VCaP (cell line): ENCODE data around the gene KLHL15.

Experiments
- H3K27ac ChIP-seq: fragments of 450-650 bp; 2 replicates; pipeline ENCODE4 v1.5.1; 2017
- CTCF ChIP-seq: fragments of 450-650 bp; conservative IDR thresholded peaks from 2 replicates; pipeline ENCODE4 v1.5.1; 2017; ENCODE audit warnings: mild to moderate bottlenecking, moderate library complexity

The KLHL15 gene

DNA sequence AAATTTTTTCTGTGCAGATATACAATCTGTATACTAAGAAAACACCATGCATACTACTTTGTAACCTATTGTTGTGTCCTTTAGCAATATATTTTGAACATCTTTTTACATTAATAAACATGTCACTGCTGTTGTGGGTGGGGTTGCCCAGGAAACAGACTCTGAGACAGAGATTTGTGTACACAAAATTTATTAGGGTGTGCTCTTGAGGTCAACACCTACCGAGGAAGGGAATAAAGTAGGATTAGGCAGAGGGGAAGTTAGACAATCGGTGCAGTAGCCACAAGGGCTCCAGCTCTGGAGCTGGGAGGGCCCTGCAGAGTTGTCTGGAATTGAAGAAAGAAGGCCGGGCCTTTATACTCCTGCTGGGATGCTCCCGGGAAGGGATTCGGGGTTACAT lies 62.8 kb downstream of the KLHL15 start:
- no peak for TF ChIP-seq CTCF
- H3K27ac ChIP-seq = no peak overlapping the region

- no peak for TF ChIP-seq CTCF
- no peak overlapping the region for H3K27ac ChIP-seq
Measured at GRCh38 chrX:23959781-23960180, 67.2 kb downstream of the KLHL15 start.

DNA sequence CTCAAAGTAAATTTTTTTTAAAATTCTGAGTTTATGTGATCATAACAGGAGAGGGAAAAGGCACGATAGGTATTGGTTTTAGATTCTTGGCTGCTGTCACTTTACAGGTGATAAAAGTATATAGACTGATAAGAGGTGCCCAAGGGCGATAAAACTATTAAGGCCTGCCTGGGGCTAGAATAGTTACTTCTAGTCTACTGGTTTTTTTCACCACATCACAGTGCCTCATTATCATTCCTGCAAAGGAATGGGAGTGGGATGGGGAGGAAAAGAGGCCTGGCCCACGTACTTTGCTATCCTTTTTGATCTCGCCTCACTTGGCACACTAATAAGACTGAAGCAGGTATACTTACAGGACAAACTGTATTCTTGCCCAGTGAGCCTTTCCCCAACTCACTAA lies 72.6 kb downstream of the KLHL15 start:
- TF ChIP-seq CTCF = no peak
- no peak overlapping the region for H3K27ac ChIP-seq

GRCh38 chrX:23953908-23954269 lies 73.1 kb downstream of the KLHL15 start:
- H3K27ac ChIP-seq = no peak overlapping the region
- no peak for TF ChIP-seq CTCF

DNA sequence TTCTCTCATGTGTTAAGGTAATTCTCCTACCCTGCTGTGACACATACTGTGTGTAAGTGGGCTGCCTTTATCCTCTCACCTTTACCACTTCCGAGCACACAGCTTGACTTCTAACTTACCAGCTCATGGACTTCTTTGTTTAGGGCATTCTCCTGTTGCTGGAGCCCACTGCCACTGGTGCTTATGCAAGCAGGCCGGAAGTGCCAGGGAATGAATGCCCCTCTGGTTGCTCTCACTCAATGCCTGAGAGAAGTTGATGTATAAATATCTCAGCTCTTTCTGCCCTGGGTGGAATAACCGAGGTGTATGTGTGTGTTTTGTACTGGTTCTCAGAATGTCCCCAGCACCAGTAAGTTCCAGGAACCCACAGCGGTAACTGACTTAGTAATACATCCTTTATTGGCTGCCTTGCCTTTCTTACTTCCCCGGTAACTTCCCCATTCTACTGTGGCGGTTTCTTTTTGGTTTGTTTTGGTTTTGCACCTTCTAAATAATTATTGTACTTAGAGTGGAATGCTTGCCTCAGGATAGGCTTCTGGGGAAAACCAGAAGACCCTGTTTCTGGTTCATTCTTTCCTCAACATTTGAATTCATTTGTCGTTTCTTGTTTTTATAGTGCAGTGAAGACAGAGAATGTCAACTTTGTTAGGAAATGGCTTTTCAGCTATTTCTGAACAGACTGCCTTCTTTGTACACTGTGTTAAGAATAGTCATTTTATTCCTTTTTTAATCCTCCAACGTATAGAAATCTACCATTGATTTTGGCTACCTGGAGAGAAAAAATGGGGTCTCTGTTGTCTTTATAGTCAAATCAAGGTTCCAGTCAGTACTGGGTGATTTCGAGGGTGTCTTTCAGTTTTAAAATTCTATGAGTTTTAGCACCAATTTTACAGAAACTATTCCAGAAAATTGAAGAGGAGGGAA lies 73.7 kb downstream of the KLHL15 start:
- no peak overlapping the region for H3K27ac ChIP-seq
- no peak for TF ChIP-seq CTCF

DNA sequence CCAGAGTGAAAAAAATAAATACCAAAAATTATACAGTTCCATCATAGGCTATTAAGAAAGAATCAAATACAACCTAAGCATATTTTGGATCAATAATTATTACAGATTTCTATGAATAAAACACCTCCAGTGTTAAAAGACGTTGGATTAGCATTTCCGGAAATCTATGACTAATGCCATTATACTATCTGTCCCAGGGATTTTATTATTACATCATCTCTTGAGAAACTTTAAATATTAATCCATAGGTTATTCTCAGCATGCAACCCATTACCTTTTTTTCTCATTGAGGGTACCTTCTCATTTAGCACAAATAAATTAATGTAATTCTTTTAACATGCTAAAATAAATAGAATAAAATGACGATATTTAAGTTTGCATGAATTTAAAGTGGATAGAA lies 74.6 kb downstream of the KLHL15 start:
- H3K27ac ChIP-seq = no peak overlapping the region
- no peak for TF ChIP-seq CTCF

DNA sequence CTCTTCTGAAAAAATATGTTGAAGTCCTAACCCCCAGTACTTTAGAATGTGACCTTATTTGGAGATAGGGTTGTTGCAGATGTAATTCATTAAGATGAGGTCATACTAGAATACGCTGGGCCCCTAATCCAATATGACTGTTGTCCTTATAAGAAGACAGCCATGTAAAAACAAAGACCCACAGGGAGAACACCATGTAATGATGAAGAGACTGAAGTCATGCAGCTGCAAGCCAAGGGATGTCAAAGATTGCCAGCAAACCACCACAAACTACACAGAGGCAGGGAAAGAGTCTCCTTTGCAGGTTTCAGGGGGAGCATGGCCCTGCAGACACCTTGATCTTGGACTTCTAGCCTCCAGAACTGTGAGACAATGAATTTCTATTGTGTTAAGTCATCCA lies 81.8 kb downstream of the KLHL15 start:
- no peak for TF ChIP-seq CTCF

More for the DNA sequence above, 81.8 kb downstream of the KLHL15 start:
- H3K27ac ChIP-seq = no peak overlapping the region
